Stimulated activated CD4-positive, alpha-beta T cell treated with anti-CD3 and anti-CD28 coated beads, Interleukin-4, amount 100 ng/mL, for 1 hour (primary cell): Measurements from ENCODE around the gene FAM50A.
"Not testable (repeated sequence)": the region's sequence is repeated elsewhere in the genome, so short reads cannot be mapped to it uniquely, and the experiment has no call there.

Source experiments
- DNase-seq: peaks from one replicate; pipeline ENCODE4 v3.0.0-alpha.2; 2020

Gene FAM50A

DNA sequence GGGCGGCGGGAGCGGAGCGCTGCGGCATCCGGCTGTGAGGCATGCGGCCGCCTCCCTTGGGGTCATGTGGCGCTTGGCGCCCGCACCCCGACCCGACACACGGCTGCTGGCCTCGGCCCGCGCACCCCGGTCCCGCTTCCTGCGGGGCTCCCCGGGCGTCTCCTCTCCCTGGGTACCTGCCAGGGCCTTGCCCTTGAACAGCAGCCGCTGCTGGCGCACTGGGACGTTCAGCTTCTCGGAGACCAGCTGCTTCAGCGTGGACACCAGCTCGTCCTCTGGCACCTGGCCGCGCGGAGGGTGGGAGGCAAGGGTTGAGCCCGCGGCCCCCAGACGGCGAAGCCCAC lies 42.1 kb downstream of the FAM50A start:
- peak; percentile 28 for DNase-seq

GRCh38 chrX:154486396-154487207 lies 42.7 kb downstream of the FAM50A start, which contains the start of gene UBL4A:
UBL4A (minus strand) TSS chrX:154486615; CDS start chrX:154486584, 31 bp downstream.
- peak; percentile 62 for DNase-seq

GRCh38 chrX:154487518-154488290 lies 43.8 kb downstream of the FAM50A start:
- DNase-seq: no peak

GRCh38 chrX:154488336-154489075 lies 44.6 kb downstream of the FAM50A start:
- no peak for DNase-seq

- DNase-seq: no peak
These were observed 45.2 kb downstream of the FAM50A start for GRCh38 chrX:154489182-154489581.

- DNase-seq: peak; percentile 17
These were observed 46.1 kb downstream of the FAM50A start for GRCh38 chrX:154490021-154490413.

GRCh38 chrX:154490414-154491083 lies 46.6 kb downstream of the FAM50A start, which contains the start of gene SLC10A3:
SLC10A3 (minus strand) TSS chrX:154490629; CDS start chrX:154488940, 1,689 bp downstream.
- DNase-seq: peak; percentile 84

DNA sequence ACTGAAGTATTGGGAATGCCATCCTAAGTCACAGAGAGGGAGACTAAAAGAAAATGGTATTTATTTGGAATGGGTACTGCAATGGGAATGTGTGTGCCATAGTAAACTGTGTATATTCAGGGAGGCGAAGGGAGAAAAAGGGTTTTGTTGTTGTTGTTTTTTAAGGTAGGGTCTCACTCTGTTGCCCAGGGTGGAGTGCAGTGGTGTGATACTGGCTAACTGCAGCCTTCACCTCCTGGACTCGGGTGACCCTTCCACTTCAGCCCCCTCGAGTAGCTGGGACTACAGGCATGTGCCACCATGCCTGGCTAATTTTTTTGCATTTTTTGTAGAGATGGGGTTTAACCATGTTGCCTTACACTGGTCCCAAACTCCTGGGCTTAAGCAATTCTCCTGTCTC lies 50.8 kb downstream of the FAM50A start:
- DNase-seq: no peak

GRCh38 chrX:154495472-154495922 lies 51.6 kb downstream of the FAM50A start:
- DNase-seq: no peak

- DNase-seq: not testable (repeated sequence)
These were observed 52.7 kb downstream of the FAM50A start for GRCh38 chrX:154496591-154497137.
